Sigmoid colon (tissue), 7 donors: ENCODE measurements around the gene NUP98. TPM values are rescaled to one million over a fixed set of nuclear protein-coding genes. Genes with fewer than 3 reads are reported as not detected.

Experiments used
- DNase-seq: peaks from one replicate; pipeline ENCODE4 v3.0.0-alpha.2; 2019
- H3K27ac ChIP-seq, 4 donors: fragments of 200-600 bp; sonication (generic); one replicate each; pipeline ENCODE4 v1.5.1; 2016 to 2019; ENCODE audit warnings: mild to moderate bottlenecking in 1 of 4
- H3K27me3 ChIP-seq, 3 donors: fragments of 200-600 bp; sonication (generic); one replicate each; pipeline ENCODE4 v1.5.1; 2019; ENCODE audit warnings: mild to moderate bottlenecking in 1 of 3
- H3K36me3 ChIP-seq, 4 donors: fragments of 200-600 bp; sonication (generic); one replicate each; pipeline ENCODE4 v1.5.1; 2016 to 2019
- H3K4me1 ChIP-seq, 4 donors: fragments of 200-600 bp; sonication (generic); one replicate each; pipeline ENCODE4 v1.5.1; 2017 to 2019
- H3K4me3 ChIP-seq, 4 donors: fragments of 200-600 bp; sonication (generic); one replicate each; pipeline ENCODE4 v1.5.1; 2017 to 2019; ENCODE audit warnings: mild to moderate bottlenecking in 2 of 4, moderate library complexity in 1 of 4
- H3K9me3 ChIP-seq, 4 donors: fragments of 200-600 bp in 3 of 4; sonication (generic) in 3 of 4; one replicate each; pipeline versions ENCODE4 v1.5.1 to v1.6.1; 2013 to 2019
- EP300 ChIP-seq, 4 donors: sonication (generic); formaldehyde crosslinking; IDR thresholded peaks; one replicate each; pipeline ENCODE4 v1.6.1; 2017; ENCODE audit warnings: antibody characterized with exemption in 4 of 4
- POLR2A ChIP-seq, 2 donors: fragments of 450-650 bp; IDR thresholded peaks; one replicate each; pipeline ENCODE4 v1.6.1; 2016; ENCODE audit warnings: antibody characterized with exemption in 2 of 2, mild to moderate bottlenecking in 2 of 2, moderate library complexity in 2 of 2
- POLR2AphosphoS5 ChIP-seq, 4 donors: sonication (generic); formaldehyde crosslinking; IDR thresholded peaks; one replicate each; pipeline ENCODE4 v1.6.1; 2017; ENCODE audit warnings: antibody characterized with exemption in 4 of 4
- WGBS, 2 donors: extraction: QIAGEN DNeasy Blood & Tissue Kit; methylation state at CpG; one replicate each; pipeline ENCODE4 v1.1.7; 2013; 5-methylcytosine and 5-hydroxymethylcytosine counted together
- intact Hi-C: fragments of 100-400 bp; cut with DNase I; formaldehyde crosslinking; loops from one replicate; pipeline ENCODE4 v1.15.1; 2023
- polyA plus RNA-seq, 3 donors: library from polyadenylated mRNA; stranded (reverse); fragments of 200-250 nt; gene quantifications; one replicate each; pipeline ENCODE4 v1.2.3, GENCODE V29; 2013
- total RNA-seq, 4 donors: library from RNA; depleted of rRNA; stranded (reverse); fragments of >200 nt; gene quantifications; one replicate each; pipeline ENCODE4 v1.1.0, GENCODE V29; 2016
- TF ChIP-seq, protein P1 (sequence below), 4 experiments: fragments of 450-650 bp in 3 of 4; fragments of 200-600 bp in 1 of 4; IDR thresholded peaks; one replicate each; pipeline ENCODE4 v1.5.1; 2016 to 2019; ENCODE audit warnings: antibody characterized with exemption in 4 of 4, mild to moderate bottlenecking in 3 of 4, moderate library complexity in 2 of 4
- donor health status: healthy with polysubstance abuse.
- donor health status: Bipolar disorder and iron deficiency.
- donor health status: healthy.

NUP98 gene
- total and polyA plus RNA-seq, 7 donors, result 14.4 to 158 (median 83.5) TPM

GRCh38 chr11:3642071-3642951 lies 155.0 kb downstream of the NUP98 start:
- peak overlapping the region; percentile 40 to 53 (median 49) for H3K4me3 ChIP-seq
- TF ChIP-seq, protein P1, sequence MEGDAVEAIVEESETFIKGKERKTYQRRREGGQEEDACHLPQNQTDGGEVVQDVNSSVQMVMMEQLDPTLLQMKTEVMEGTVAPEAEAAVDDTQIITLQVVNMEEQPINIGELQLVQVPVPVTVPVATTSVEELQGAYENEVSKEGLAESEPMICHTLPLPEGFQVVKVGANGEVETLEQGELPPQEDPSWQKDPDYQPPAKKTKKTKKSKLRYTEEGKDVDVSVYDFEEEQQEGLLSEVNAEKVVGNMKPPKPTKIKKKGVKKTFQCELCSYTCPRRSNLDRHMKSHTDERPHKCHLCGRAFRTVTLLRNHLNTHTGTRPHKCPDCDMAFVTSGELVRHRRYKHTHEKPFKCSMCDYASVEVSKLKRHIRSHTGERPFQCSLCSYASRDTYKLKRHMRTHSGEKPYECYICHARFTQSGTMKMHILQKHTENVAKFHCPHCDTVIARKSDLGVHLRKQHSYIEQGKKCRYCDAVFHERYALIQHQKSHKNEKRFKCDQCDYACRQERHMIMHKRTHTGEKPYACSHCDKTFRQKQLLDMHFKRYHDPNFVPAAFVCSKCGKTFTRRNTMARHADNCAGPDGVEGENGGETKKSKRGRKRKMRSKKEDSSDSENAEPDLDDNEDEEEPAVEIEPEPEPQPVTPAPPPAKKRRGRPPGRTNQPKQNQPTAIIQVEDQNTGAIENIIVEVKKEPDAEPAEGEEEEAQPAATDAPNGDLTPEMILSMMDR (IDR thresholded peaks at IDR 0.05), result no peak
- peak in 2 of 4 donors; percentile 22 to 46 for TF ChIP-seq POLR2AphosphoS5 (IDR thresholded peaks at IDR 0.05)
- H3K9me3 ChIP-seq, result no peaks in the 10 kb centered on the region
- peaks cover 0 to 4% (median 0%) of the 10 kb centered on the region in 3 donors for H3K27me3 ChIP-seq
- H3K4me1 ChIP-seq, result peaks cover 0 to 17% (median 15%) of the 10 kb centered on the region in 4 donors
- WGBS, 2 donors, result 1 to 2% methylated on average over 55 of the region's 55 CpGs
- peak; percentile 88 for DNase-seq
- H3K36me3 ChIP-seq, result no peaks in the 10 kb centered on the region
- H3K27ac ChIP-seq, result peak overlapping the region in 1 of 4 donors; percentile 34
- intact Hi-C loops, result no loop called here

DNA sequence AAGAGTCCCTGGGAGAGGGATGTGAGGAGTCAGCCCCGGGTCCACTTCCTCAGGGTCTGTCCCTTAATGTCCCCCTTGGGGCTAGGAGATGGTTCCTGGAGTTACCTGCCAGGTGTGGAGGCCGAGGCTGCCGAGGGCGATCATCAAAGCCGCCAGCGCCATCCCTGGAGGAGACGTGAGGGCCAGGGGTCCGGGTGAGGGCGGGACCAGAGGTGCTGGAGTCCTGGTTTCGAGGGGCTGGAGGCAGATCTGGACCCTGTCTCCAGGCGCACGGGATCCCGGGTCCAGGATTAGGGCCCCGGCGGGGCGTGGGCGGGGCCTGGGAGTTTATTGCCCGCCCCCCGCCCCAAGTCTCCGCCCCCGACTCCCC lies 155.7 kb downstream of the NUP98 start, which contains the start of gene ART5:
TSS of gene ART5 (minus strand) at position 292 of the 370 bp plus-strand sequence. CDS start at position 162, 130 bp downstream.
- Histone ChIP-seq H3K4me3 (peak within 1 kb of the TSS; percentile 40 to 53 (median 49)), H3K36me3 (no peaks in the 10 kb centered on the region), H3K4me1 (peaks cover 0 to 17% (median 15%) of the 10 kb centered on the region in 4 donors), H3K27ac (peak within 1 kb of the TSS in 1 of 4 donors; percentile 34), H3K27me3 (peaks cover 0 to 2% (median 0%) of the 10 kb centered on the region in 3 donors), H3K9me3 (no peaks in the 10 kb centered on the region)
- DNase-seq, result no peak
- TF ChIP-seq EP300 (IDR thresholded peaks at IDR 0.05) (no peak), POLR2AphosphoS5 (IDR thresholded peaks at IDR 0.05) (no peak), POLR2A (IDR thresholded peaks at IDR 0.05) (no peak)
- TF ChIP-seq, protein P1 (IDR thresholded peaks at IDR 0.05), result no peak
- intact Hi-C loops, result no loop called here
- 11 to 21% methylated on average over 21 of the region's 21 CpGs for WGBS, 2 donors

GRCh38 chr11:3641191-3641590 lies 156.2 kb downstream of the NUP98 start:
- H3K27me3 ChIP-seq, result no peaks in the 10 kb centered on the region
- no peak overlapping the region for H3K27ac ChIP-seq
- H3K36me3 ChIP-seq, result no peaks in the 10 kb centered on the region
- intact Hi-C loops, result no loop called here
- H3K4me1 ChIP-seq, result peaks cover 0 to 17% (median 15%) of the 10 kb centered on the region in 4 donors
- WGBS, 2 donors, result 60 to 69% methylated on average over 8 of the region's 8 CpGs
- DNase-seq, result no peak
- TF ChIP-seq POLR2A (IDR thresholded peaks at IDR 0.05) (no peak), EP300 (IDR thresholded peaks at IDR 0.05) (no peak), POLR2AphosphoS5 (IDR thresholded peaks at IDR 0.05) (no peak)
- TF ChIP-seq, protein P1 (IDR thresholded peaks at IDR 0.05), result no peak
- H3K4me3 ChIP-seq, result no peak overlapping the region
- H3K9me3 ChIP-seq, result no peaks in the 10 kb centered on the region

DNA sequence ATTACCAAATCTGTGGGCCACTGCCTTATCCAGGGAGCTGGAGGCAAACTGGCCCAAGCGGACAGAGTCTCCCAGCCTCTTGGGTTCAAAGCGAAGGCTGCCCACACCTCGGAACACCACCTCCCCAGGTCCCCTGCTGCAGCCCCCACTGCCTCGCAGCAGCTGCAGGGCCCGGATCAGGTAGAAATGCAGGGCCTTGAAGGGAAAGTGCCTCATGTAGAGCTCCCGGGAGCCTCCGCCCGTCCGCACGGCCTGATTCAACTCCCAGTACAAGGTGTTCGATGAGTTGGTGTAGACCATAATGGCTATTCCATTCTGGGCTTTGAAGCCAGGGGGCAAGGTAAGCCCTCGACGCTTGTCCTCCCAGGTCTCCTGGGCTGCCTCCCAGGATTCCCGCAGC lies 157.5 kb downstream of the NUP98 start:
- Histone ChIP-seq H3K27me3 (no peaks in the 10 kb centered on the region), H3K4me3 (no peak overlapping the region), H3K27ac (no peak overlapping the region), H3K36me3 (no peaks in the 10 kb centered on the region), H3K4me1 (peaks cover 0 to 17% (median 15%) of the 10 kb centered on the region in 4 donors), H3K9me3 (no peaks in the 10 kb centered on the region)
- TF ChIP-seq POLR2A (IDR thresholded peaks at IDR 0.05), result no peak
- WGBS, 2 donors, result 96% methylated on average over 14 of the region's 14 CpGs
- intact Hi-C loops, result no loop called here
- no peak for DNase-seq

- Histone ChIP-seq H3K4me3 (no peak overlapping the region), H3K27me3 (no peaks in the 10 kb centered on the region), H3K36me3 (no peaks in the 10 kb centered on the region), H3K27ac (no peak overlapping the region), H3K4me1 (peaks cover 0 to 17% (median 15%) of the 10 kb centered on the region in 4 donors), H3K9me3 (no peaks in the 10 kb centered on the region)
- 79 to 80% methylated on average over 5 of the region's 5 CpGs for WGBS, 2 donors
- TF ChIP-seq, protein P1 (IDR thresholded peaks at IDR 0.05), result no peak
- TF ChIP-seq EP300 (IDR thresholded peaks at IDR 0.05) (no peak), POLR2A (IDR thresholded peaks at IDR 0.05) (no peak), POLR2AphosphoS5 (IDR thresholded peaks at IDR 0.05) (no peak)
- intact Hi-C loops, result no loop called here
- DNase-seq, result no peak
Observed at GRCh38 chr11:3638513-3638912, 158.8 kb downstream of the NUP98 start.
